ENCODE results near the gene CDH23. TPM values are rescaled to one million over a fixed set of nuclear protein-coding genes. Genes with fewer than 3 reads are reported as not detected.
A peak's percentile ranks its signal among the peaks of the same experiment; 100 is the strongest.

The CDH23 gene
- total and polyA plus RNA-seq, 9 of the 15 experiments (the other 6 are each of a cell fraction or from before 2014, with no cell fraction given) = 0.18 to 1.2 (median 0.47) TPM

DNA sequence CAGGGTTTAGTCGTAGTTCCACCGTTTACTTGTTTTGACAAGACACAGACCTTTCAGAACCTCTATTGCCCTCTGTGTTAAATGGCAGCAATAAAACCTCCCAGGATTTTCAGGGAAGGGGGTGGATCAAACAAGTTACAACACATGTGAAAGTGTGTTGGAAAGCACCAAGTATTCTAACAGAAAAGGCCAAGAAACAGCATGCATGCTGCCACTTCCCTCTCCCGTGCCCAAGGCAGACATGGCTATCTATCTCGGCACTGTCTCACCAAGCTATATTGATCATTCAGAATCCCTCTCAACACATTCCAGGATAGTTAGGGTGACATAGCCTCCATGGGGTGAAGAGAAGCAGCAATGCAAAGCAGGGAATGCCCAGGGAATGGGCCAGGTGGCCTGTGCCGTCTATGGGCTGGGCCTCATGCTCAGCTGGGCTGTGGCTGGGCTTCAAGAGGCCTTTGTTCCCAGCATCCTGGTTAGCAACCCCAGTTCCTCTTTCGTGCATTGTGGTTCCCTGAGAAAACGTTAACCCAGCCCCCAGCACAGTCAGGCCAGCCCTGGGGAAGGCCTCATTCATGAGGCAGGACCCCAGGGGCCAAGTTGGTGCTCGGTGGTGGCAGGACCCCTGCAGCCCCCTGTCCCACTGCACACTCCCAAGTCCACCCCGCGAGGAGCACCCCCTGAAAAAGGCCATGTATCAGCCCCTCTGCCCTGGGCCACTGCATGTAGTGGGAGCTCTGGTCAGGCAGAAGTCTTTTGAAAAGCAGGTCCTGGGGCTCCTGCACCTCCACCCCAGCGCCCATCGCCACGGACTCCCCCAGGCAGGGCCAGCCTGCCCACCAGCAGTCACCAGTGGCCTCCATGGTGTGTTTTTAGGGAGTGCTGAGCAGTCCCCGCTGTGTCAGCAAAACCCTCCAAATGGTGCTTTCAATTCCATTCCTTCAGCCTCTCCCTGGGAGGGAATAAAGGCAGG, 351.1 kb downstream of the CDH23 start (continued):
- TF ChIP-seq, protein P1, sequence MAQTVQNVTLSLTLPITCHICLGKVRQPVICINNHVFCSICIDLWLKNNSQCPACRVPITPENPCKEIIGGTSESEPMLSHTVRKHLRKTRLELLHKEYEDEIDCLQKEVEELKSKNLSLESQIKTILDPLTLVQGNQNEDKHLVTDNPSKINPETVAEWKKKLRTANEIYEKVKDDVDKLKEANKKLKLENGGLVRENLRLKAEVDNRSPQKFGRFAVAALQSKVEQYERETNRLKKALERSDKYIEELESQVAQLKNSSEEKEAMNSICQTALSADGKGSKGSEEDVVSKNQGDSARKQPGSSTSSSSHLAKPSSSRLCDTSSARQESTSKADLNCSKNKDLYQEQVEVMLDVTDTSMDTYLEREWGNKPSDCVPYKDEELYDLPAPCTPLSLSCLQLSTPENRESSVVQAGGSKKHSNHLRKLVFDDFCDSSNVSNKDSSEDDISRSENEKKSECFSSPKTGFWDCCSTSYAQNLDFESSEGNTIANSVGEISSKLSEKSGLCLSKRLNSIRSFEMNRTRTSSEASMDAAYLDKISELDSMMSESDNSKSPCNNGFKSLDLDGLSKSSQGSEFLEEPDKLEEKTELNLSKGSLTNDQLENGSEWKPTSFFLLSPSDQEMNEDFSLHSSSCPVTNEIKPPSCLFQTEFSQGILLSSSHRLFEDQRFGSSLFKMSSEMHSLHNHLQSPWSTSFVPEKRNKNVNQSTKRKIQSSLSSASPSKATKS (CRISPR knock-in tag; IDR thresholded peaks at IDR 0.05) = no peak
- TF ChIP-seq KDM4B (IDR thresholded peaks at IDR 0.05; ENCODE audit: borderline replicate concordance in 2 of 2, low read depth in 1 of 2) = no peak
- TF ChIP-seq MAFF (IDR thresholded peaks at IDR 0.05; ENCODE audit: low read length) = peak; percentile 66
- TF ChIP-seq RNF2 (IDR thresholded peaks at IDR 0.05) = no peak
- no peak for TF ChIP-seq SMC3 (conservative IDR thresholded peaks at IDR 0.05; ENCODE audit: insufficient read depth, low read depth, low read length)
- no peak for TF ChIP-seq TRIM24 (IDR thresholded peaks at IDR 0.05)
- TF ChIP-seq E4F1 (CRISPR knock-in tag; IDR thresholded peaks at IDR 0.05; ENCODE audit: borderline replicate concordance) = 0 out of 2 replicates have a peak, but pooled peaks have one; percentile 3
- TF ChIP-seq ZNF695 (CRISPR knock-in tag; IDR thresholded peaks at IDR 0.05) = no peak
- peak; percentile 8; the same call in 1 of the 2 replicates for TF ChIP-seq THAP12 (CRISPR knock-in tag; IDR thresholded peaks at IDR 0.05)
- TF ChIP-seq ZBTB7A (IDR thresholded peaks at IDR 0.05; ENCODE audit: borderline replicate concordance, control insufficient read depth, low read depth, low read length) = no peak
- TF ChIP-seq, protein P2, sequence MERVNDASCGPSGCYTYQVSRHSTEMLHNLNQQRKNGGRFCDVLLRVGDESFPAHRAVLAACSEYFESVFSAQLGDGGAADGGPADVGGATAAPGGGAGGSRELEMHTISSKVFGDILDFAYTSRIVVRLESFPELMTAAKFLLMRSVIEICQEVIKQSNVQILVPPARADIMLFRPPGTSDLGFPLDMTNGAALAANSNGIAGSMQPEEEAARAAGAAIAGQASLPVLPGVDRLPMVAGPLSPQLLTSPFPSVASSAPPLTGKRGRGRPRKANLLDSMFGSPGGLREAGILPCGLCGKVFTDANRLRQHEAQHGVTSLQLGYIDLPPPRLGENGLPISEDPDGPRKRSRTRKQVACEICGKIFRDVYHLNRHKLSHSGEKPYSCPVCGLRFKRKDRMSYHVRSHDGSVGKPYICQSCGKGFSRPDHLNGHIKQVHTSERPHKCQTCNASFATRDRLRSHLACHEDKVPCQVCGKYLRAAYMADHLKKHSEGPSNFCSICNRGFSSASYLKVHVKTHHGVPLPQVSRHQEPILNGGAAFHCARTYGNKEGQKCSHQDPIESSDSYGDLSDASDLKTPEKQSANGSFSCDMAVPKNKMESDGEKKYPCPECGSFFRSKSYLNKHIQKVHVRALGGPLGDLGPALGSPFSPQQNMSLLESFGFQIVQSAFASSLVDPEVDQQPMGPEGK (CRISPR knock-in tag; IDR thresholded peaks at IDR 0.05; ENCODE audit: borderline replicate concordance) = no peak
- no peak for TF ChIP-seq RBM14 (IDR thresholded peaks at IDR 0.05; ENCODE audit: borderline replicate concordance, insufficient read depth, low read depth, low read length)
- no peak for TF ChIP-seq NCOA4 (IDR thresholded peaks at IDR 0.05; ENCODE audit: partially characterized antibody)
- 0 out of 2 replicates have a peak, but pooled peaks have one; percentile 30 for TF ChIP-seq ELF2 (CRISPR knock-in tag; IDR thresholded peaks at IDR 0.05)
- no peak for TF ChIP-seq SIN3B (IDR thresholded peaks at IDR 0.05; ENCODE audit: low read depth)
- TF ChIP-seq ZBED1 (IDR thresholded peaks at IDR 0.05) = no peak
